Fibroblast of pulmonary artery (primary cell): Measurements from ENCODE around the gene TRIM36.

Source experiments
- DNase-seq: peaks from one replicate; pipeline ENCODE4 v3.0.0-alpha.2; 2010; ENCODE audit warnings: low read depth
- H3K4me3 ChIP-seq: replicated peaks from 2 replicates; pipeline ENCODE4 v1.5.1; 2011; ENCODE audit warnings: low read depth, mild to moderate bottlenecking, control low read depth, low read length, moderate library complexity
- CTCF ChIP-seq: IDR thresholded peaks from 2 replicates; pipeline ENCODE4 v1.5.1; 2011; ENCODE audit warnings: mild to moderate bottlenecking, control low read depth, low read length, inconsistent platforms; ENCODE audit errors: missing control alignments

The TRIM36 gene

DNA sequence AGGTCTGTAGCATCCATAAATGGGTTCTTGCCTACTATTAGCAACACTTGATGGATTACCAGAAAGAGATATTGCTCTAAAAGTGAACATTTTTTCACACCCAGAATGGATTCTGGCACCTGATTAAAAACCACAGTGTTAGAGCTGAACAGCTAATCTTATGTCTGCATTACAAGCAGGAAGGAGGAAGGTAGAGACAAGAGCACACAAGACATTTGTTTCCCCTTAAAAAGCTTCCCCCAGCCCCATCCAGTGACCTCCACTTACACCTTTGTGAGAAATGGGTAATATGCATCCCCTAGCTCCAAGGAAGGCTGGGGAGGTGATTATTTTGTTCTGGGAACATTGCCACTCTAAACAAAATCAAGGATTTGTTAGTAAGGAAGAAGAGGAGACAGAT is 12.0 kb upstream of the TRIM36 start:
- no peak overlapping the region for H3K4me3 ChIP-seq
- TF ChIP-seq CTCF, result no peak
- no peak for DNase-seq

DNA sequence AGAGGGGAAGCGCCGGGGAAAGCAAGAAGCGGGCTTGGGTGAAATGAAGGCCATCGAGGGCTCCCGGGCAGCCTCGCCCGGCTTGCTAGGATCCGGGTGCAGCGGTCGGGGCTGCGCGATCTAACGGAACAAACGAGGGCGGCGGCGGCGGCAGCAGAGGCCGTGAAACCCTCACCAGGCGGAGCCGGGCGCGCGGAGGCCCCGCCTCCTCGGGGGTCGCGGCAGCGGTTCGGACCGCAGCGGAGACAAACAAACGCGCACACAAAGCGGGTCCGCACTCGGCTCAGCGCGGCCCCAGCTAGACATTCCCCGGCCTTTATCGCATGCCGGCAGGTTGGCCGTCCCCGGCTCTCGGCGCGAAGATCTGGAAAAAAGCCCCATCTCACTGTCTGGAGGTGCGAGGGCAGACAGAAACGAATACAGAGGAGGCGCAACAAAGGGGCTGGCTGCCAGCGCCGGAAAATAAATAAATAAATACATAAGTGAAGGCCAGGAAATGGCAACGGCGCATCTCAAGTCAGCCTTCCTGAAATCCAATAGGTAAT is 10.5 kb upstream of the TRIM36 start:
- peak overlapping the region; percentile 50 for H3K4me3 ChIP-seq
- DNase-seq, result peak; percentile 10
- TF ChIP-seq CTCF, result no peak

DNA sequence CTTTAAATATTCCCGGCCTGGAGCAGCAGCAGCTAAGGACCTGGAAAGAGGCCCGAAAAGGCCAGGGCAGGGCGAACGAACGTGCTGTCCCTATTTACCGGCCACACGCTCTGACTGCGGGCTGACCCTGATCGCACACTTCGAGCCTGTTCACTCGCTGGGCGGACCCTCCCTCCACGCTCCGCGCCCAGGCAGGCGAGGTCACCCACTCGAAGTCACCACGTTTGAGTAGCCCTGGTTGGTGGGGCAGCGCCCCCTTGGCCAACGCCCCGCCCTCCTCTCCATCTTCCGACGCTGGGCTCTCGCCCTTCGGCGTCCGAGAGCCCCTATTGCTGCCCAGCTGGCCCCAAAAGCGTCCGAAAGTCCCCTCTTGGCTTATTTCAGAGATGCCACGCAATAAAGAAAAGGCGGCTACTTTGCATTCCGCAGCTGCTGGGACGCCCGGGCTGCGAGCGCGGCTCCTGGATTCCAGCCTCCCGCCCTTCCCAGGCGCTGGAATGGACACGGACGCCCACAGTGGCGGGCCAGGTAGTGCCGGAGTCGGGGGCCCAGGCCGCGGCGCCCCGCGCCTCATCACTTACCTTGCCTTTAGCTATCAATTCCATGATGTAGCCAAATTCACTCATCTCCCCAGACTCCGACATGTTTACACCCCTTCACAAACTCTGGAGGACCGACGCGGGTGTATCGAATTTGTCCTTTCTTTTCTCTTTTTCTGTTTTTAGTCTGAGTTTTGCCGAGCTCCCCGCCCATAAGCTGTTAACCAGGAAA is 9.9 kb upstream of the TRIM36 start:
- peak overlapping the region; percentile 50 for H3K4me3 ChIP-seq
- TF ChIP-seq CTCF, result no peak
- DNase-seq, result no peak

DNA sequence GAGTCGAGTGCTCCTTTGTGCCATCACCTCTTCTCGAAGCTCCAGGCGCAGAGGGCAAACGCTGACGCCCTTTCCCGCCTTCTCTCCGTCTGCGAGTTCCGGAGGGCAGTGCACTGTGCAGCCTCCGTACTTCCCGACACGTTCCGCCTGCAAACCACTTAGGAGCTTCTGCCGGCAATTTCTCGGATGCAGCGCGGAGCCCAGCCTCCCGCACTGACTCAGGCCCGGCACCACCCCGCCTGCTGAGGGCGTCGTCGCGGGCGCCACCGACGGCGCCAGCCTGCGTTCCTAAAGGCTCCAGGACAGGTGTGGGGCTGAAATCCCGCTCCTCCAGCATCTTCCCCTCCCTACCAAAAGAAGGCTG is 9.3 kb upstream of the TRIM36 start:
- no peak overlapping the region for H3K4me3 ChIP-seq
- no peak for TF ChIP-seq CTCF
- DNase-seq, result no peak

DNA sequence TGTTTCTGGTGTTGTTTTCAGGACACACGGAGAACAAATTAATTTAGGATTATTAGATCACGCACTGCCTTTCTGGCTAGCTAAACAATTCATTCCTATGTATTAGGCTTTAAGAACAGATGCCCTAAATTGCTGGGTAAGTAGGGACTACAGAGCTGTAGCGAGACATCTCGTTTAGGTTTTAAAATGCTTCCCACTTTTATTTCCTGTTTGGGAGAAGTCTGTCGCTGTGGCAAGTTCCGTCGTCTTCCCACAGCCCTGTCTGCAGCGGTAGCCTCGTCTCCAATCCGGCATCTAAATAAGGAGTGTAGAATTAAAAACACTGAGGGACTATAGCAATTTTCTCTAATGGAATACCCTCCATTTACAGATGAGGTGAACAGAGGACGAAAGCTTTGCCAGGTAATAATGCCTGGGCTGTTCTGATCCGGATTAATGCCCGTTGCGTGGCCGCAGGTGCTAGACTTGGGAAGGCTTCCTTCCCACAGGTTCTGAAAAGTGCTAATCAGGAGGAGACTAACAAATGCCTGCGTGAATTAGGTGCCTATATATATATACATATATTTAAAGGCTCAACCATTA is 1.3 kb upstream of the TRIM36 start:
- no peak for TF ChIP-seq CTCF
- no peak overlapping the region for H3K4me3 ChIP-seq
- DNase-seq, result no peak

DNA sequence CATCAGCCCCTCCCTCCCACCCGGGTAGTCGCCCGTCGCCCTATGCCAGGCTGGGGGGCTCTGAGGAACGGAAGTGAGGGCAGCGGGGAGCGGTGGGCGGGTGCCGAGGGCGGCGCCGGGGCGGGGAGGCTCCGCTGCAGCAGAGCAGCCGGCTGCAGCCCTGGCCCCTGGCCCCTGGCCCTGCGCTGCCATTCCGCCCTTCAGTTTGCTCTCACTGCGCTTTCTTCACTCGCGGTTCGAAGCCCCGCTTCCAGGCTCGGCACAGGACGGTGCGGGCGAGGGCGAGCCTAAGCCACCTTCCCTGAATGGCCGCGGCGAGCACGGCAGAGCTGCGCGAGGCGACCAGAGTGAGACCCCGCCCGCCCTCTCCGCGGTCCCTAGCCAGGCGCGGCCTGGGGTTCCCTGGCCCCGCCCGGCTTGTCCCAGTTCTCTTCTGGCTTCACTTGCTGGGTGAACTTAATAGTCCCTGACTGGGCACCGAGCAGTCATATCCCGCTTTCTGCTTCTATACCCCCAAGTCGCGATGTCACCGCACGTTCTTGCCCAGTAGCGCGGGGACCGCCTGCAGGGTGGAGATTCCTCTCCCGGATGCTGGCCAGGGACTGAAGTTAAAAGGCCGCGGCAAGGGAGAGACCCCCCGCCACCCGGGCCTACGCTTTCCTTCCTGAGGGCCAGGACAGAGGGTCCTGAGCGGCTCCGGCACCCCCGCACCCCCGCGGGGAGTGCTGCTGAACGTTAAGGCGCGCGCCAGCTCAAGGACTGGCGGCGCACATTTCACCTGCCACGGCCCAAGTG is 623 bp upstream of the TRIM36 start:
- TF ChIP-seq CTCF, result no peak
- peak; percentile 20 for DNase-seq
- H3K4me3 ChIP-seq, result peak overlapping the region; percentile 77
